Progenitor cell of endocrine pancreas (in vitro differentiated cells): Measurements from ENCODE around the gene ZMIZ2. TPM values are rescaled to one million over a fixed set of nuclear protein-coding genes. Genes with fewer than 3 reads are reported as not detected.

Source experiments
- DNase-seq: peaks from one replicate; pipeline ENCODE4 v3.0.0; 2021; ENCODE audit warnings: low spot score; ENCODE audit not compliant: unreplicated experiment
- H3K27ac Mint-ChIP-seq: 2 replicates; pipeline ENCODE4 v1.8.0; 2021; ENCODE audit warnings: mild to moderate bottlenecking, moderate library complexity, mixed read lengths
- H3K27me3 Mint-ChIP-seq: 2 replicates; pipeline ENCODE4 v1.8.0; 2021; ENCODE audit warnings: mixed read lengths
- H3K36me3 Mint-ChIP-seq: 2 replicates; pipeline ENCODE4 v1.8.0; 2022; ENCODE audit warnings: mixed read lengths; ENCODE audit not compliant: insufficient read depth
- H3K4me1 Mint-ChIP-seq: 2 replicates; pipeline ENCODE4 v1.8.0; 2021; ENCODE audit warnings: low read depth, mixed read lengths
- H3K4me3 Mint-ChIP-seq: 2 replicates; pipeline ENCODE4 v1.8.0; 2021; ENCODE audit warnings: low read depth, mild to moderate bottlenecking, moderate library complexity, mixed read lengths
- H3K9me3 Mint-ChIP-seq: 2 replicates; pipeline ENCODE4 v1.8.0; 2021; ENCODE audit warnings: low read depth, mixed read lengths
- CTCF ChIP-seq: fragments of 200-600 bp; sonication (generic); IDR thresholded peaks from one replicate; pipeline ENCODE4 v1.5.0; 2021; ENCODE audit warnings: antibody characterized with exemption, mild to moderate bottlenecking; ENCODE audit not compliant: unreplicated experiment
- total RNA-seq: library from RNA; stranded (reverse); gene quantifications from 2 replicates; pipeline ENCODE4 v1.2.1, GENCODE V29; 2021

The ZMIZ2 gene
- total RNA-seq, 1 donor from 2014 or later: 222 TPM

- Mint-ChIP-seq H3K27ac (no peak overlapping the region), H3K9me3 (no peaks in the 10 kb centered on the region), H3K27me3 (no peaks in the 10 kb centered on the region), H3K36me3 (peaks cover 28% of the 10 kb centered on the region), H3K4me3 (no peak overlapping the region), H3K4me1 (peaks cover 3% of the 10 kb centered on the region)
- no peak for TF ChIP-seq CTCF
- no peak for DNase-seq
Observed at GRCh38 chr7:44762726-44763522, 14.3 kb downstream of the ZMIZ2 start.

GRCh38 chr7:44764081-44764480, 15.4 kb downstream of the ZMIZ2 start:
- no peak for DNase-seq
- Mint-ChIP-seq H3K27me3 (no peaks in the 10 kb centered on the region), H3K27ac (no peak overlapping the region), H3K4me3 (no peak overlapping the region), H3K36me3 (peaks cover 30% of the 10 kb centered on the region), H3K4me1 (peaks cover 10% of the 10 kb centered on the region), H3K9me3 (no peaks in the 10 kb centered on the region)
- no peak for TF ChIP-seq CTCF

- Mint-ChIP-seq H3K4me3 (no peak overlapping the region), H3K4me1 (peaks cover 10% of the 10 kb centered on the region), H3K9me3 (no peaks in the 10 kb centered on the region), H3K27me3 (no peaks in the 10 kb centered on the region), H3K27ac (no peak overlapping the region), H3K36me3 (peaks cover 27% of the 10 kb centered on the region)
- no peak for TF ChIP-seq CTCF
- DNase-seq: no peak
Observed at GRCh38 chr7:44764665-44765578, 16.3 kb downstream of the ZMIZ2 start.

GRCh38 chr7:44765579-44766415, 17.1 kb downstream of the ZMIZ2 start:
- Mint-ChIP-seq H3K4me3 (no peak overlapping the region), H3K27ac (no peak overlapping the region), H3K27me3 (no peaks in the 10 kb centered on the region), H3K36me3 (peaks cover 28% of the 10 kb centered on the region), H3K4me1 (peaks cover 10% of the 10 kb centered on the region), H3K9me3 (no peaks in the 10 kb centered on the region)
- DNase-seq: no peak
- TF ChIP-seq CTCF: no peak

- no peak overlapping the region for H3K27ac Mint-ChIP-seq
- no peaks in the 10 kb centered on the region for H3K9me3 Mint-ChIP-seq
- H3K4me3 Mint-ChIP-seq: no peak overlapping the region
- H3K36me3 Mint-ChIP-seq: peaks cover 28% of the 10 kb centered on the region
- H3K27me3 Mint-ChIP-seq: no peaks in the 10 kb centered on the region
- peaks cover 10% of the 10 kb centered on the region for H3K4me1 Mint-ChIP-seq
- TF ChIP-seq CTCF: no peak
- no peak for DNase-seq
Observed at GRCh38 chr7:44766416-44766801, 17.8 kb downstream of the ZMIZ2 start.
